CD4-positive, CD25-positive, alpha-beta regulatory T cell (primary cell): ENCODE data around the gene CLMP. TPM values are rescaled to one million over a fixed set of nuclear protein-coding genes. Genes with fewer than 3 reads are reported as not detected.

Experiments used
- ATAC-seq, 2 donors: fragments of 150-1000 bp; cut with Tn5 transposase; one replicate each; pipeline ENCODE4 v1.10.0; 2021; ENCODE audit warnings: low read depth in 2 of 2, moderate number of reproducible peaks in 2 of 2, moderate library complexity in 1 of 2
- DNase-seq, 3 donors: peaks; one replicate each; pipeline versions ENCODE4 v3.0.0 to v3.0.0-alpha.2; 2012 to 2022; ENCODE audit warnings: mixed read lengths in 1 of 3
- H3K27ac ChIP-seq: one replicate; pipeline ENCODE4 v1.7.0; 2013; ENCODE audit warnings: mild to moderate bottlenecking, low read length; ENCODE audit not compliant: insufficient read depth, poor library complexity, severe bottlenecking
- H3K27me3 ChIP-seq: one replicate; pipeline ENCODE4 v1.7.0; 2013; ENCODE audit warnings: low read length; ENCODE audit not compliant: control insufficient read depth, insufficient read depth
- H3K36me3 ChIP-seq: one replicate; pipeline ENCODE4 v1.7.0; 2013; ENCODE audit warnings: mild to moderate bottlenecking, low read length, moderate library complexity; ENCODE audit not compliant: control insufficient read depth, insufficient read depth
- H3K4me1 ChIP-seq: 2 replicates; pipeline ENCODE4 v1.7.0; 2013; ENCODE audit warnings: mild to moderate bottlenecking, low read length; ENCODE audit not compliant: insufficient read depth, control insufficient read depth, poor library complexity, severe bottlenecking
- H3K4me3 ChIP-seq: one replicate; pipeline ENCODE4 v1.7.0; 2013; ENCODE audit warnings: low read depth, mild to moderate bottlenecking, low read length, moderate library complexity
- H3K9me3 ChIP-seq, 2 experiments: 1 replicate in 1 of 2; 2 replicates in 1 of 2; pipeline ENCODE4 v1.7.0; 2013; ENCODE audit warnings: low read length in 2 of 2, mild to moderate bottlenecking in 1 of 2, moderate library complexity in 1 of 2; ENCODE audit not compliant: control insufficient read depth in 2 of 2
- H3K27ac Mint-ChIP-seq, 3 donors: one replicate each; pipeline ENCODE4 v1.8.0; 2020 to 2022; ENCODE audit warnings: mild to moderate bottlenecking in 3 of 3, mixed read lengths in 3 of 3, moderate library complexity in 2 of 3
- H3K27me3 Mint-ChIP-seq: one replicate; pipeline ENCODE4 v1.8.0; 2022; ENCODE audit warnings: mild to moderate bottlenecking, mixed read lengths
- H3K36me3 Mint-ChIP-seq: one replicate; pipeline ENCODE4 v1.8.0; 2020; ENCODE audit warnings: mixed read lengths
- H3K4me1 Mint-ChIP-seq, 4 donors: one replicate each; pipeline ENCODE4 v1.8.0; 2020 to 2022; ENCODE audit warnings: mixed read lengths in 4 of 4, mild to moderate bottlenecking in 1 of 4
- H3K4me3 Mint-ChIP-seq, 4 donors: one replicate each; pipeline ENCODE4 v1.8.0; 2020 to 2022; ENCODE audit warnings: mild to moderate bottlenecking in 4 of 4, mixed read lengths in 4 of 4, moderate library complexity in 3 of 4
- H3K9me3 Mint-ChIP-seq, 7 donors: one replicate each; pipeline ENCODE4 v1.8.0; 2020 to 2022; ENCODE audit warnings: mixed read lengths in 7 of 7, mild to moderate bottlenecking in 3 of 7, moderate library complexity in 2 of 7
- polyA plus RNA-seq, 4 donors: library from polyadenylated mRNA; unstranded; fragments of 300-500 nt; fragmentation: Illumina TruSeq; gene quantifications; one replicate each; pipeline ENCODE4 v1.2.3, GENCODE V29; 2021
- total RNA-seq: library from RNA; stranded (reverse); gene quantifications from one replicate; pipeline ENCODE4 v1.2.3, GENCODE V29; 2022

The CLMP gene
- total and polyA plus RNA-seq, 5 donors from 2014 or later: 0.05 to 0.23 (median 0.11) TPM

GRCh38 chr11:123235656-123236261, 40.7 kb upstream of the CLMP start:
- Histone ChIP-seq H3K27me3 (peaks cover 3% of the 10 kb centered on the region), H3K9me3 (no peaks in the 10 kb centered on the region), H3K4me3 (no peak overlapping the region), H3K27ac (no peak overlapping the region), H3K4me1 (peaks cover 9% of the 10 kb centered on the region), H3K36me3 (no peaks in the 10 kb centered on the region)
- Mint-ChIP-seq H3K9me3 (no peaks in the 10 kb centered on the region), H3K36me3 (no peaks in the 10 kb centered on the region), H3K27ac (no peak overlapping the region), H3K27me3 (peaks cover under 1% of the 10 kb centered on the region), H3K4me3 (no peak overlapping the region), H3K4me1 (peaks cover 11 to 20% (median 16%) of the 10 kb centered on the region in 4 donors)
- no peak for DNase-seq
- no peak for ATAC-seq

GRCh38 chr11:123235117-123235655, 40.1 kb upstream of the CLMP start:
- H3K27me3 ChIP-seq: peaks cover 3% of the 10 kb centered on the region
- H3K27ac ChIP-seq: no peak overlapping the region
- no peaks in the 10 kb centered on the region for H3K9me3 Mint-ChIP-seq
- ATAC-seq: no peak
- H3K27me3 Mint-ChIP-seq: peaks cover 6% of the 10 kb centered on the region
- no peaks in the 10 kb centered on the region for H3K36me3 ChIP-seq
- H3K27ac Mint-ChIP-seq: no peak overlapping the region
- H3K4me1 Mint-ChIP-seq: peaks cover 11 to 23% (median 17%) of the 10 kb centered on the region in 4 donors
- H3K4me3 Mint-ChIP-seq: no peak overlapping the region
- H3K36me3 Mint-ChIP-seq: no peaks in the 10 kb centered on the region
- H3K9me3 ChIP-seq: no peaks in the 10 kb centered on the region
- peaks cover 9% of the 10 kb centered on the region for H3K4me1 ChIP-seq
- H3K4me3 ChIP-seq: no peak overlapping the region
- peak in 2 of 3 donors; percentile 15 to 51 for DNase-seq

GRCh38 chr11:123233975-123234334, 38.9 kb upstream of the CLMP start:
- peak overlapping the region; percentile 17 for H3K4me3 ChIP-seq
- H3K9me3 ChIP-seq: no peaks in the 10 kb centered on the region

GRCh38 chr11:123233280-123233974, 38.4 kb upstream of the CLMP start:
- Mint-ChIP-seq H3K27me3 (peaks cover 12% of the 10 kb centered on the region), H3K4me1 (peaks cover 11 to 23% (median 17%) of the 10 kb centered on the region in 4 donors), H3K27ac (peak overlapping the region; percentile 77 to 90 (median 88)), H3K36me3 (no peaks in the 10 kb centered on the region), H3K9me3 (no peaks in the 10 kb centered on the region), H3K4me3 (peak overlapping the region in 3 of 4 donors; percentile 65 to 72 (median 71))
- DNase-seq (peak in 2 of 3 donors; percentile 9 to 82), ATAC-seq (peak; percentile 82 to 84)
- H3K4me3 ChIP-seq: peak overlapping the region; percentile 17
- peaks cover 5% of the 10 kb centered on the region for H3K27me3 ChIP-seq
- peaks cover 9% of the 10 kb centered on the region for H3K4me1 ChIP-seq
- no peak overlapping the region for H3K27ac ChIP-seq
- no peaks in the 10 kb centered on the region for H3K36me3 ChIP-seq
- no peaks in the 10 kb centered on the region for H3K9me3 ChIP-seq

More at GRCh38 chr11:123233975-123234334, 38.9 kb upstream of the CLMP start:
- Mint-ChIP-seq H3K36me3 (no peaks in the 10 kb centered on the region), H3K27me3 (peaks cover 12% of the 10 kb centered on the region), H3K4me3 (peak overlapping the region in 1 of 4 donors; percentile 38), H3K4me1 (peaks cover 11 to 23% (median 17%) of the 10 kb centered on the region in 4 donors), H3K9me3 (no peaks in the 10 kb centered on the region), H3K27ac (peak overlapping the region; percentile 77 to 90 (median 88))
- ATAC-seq (no peak), DNase-seq (peak in 1 of 3 donors; percentile 7)
- no peak overlapping the region for H3K27ac ChIP-seq
- peaks cover 4% of the 10 kb centered on the region for H3K27me3 ChIP-seq
- no peaks in the 10 kb centered on the region for H3K36me3 ChIP-seq
- H3K4me1 ChIP-seq: peaks cover 9% of the 10 kb centered on the region

DNA sequence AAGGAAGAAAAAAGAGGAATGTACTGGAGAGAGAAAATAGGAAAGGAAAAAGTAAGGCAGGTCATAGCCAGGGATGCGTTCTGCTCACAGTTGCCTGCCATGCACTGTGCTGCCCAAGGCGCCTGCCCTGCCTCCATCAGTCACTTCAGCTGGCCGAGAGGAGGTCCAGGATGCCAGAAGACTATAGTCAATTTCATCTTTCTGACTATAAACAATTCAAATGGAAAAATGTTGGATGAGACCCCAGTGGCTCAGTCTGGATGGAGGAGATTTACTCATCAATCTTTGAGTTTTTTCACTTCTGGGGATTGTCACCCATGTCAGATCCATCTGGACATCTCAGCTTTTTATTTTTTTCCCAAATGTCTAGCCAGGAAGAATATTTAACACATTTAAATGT, 36.7 kb upstream of the CLMP start:
- Mint-ChIP-seq H3K27me3 (peaks cover 21% of the 10 kb centered on the region), H3K9me3 (no peaks in the 10 kb centered on the region), H3K4me1 (peaks cover 11 to 20% (median 16%) of the 10 kb centered on the region in 4 donors), H3K36me3 (no peaks in the 10 kb centered on the region), H3K27ac (no peak overlapping the region), H3K4me3 (no peak overlapping the region)
- ATAC-seq (no peak), DNase-seq (no peak)
- Histone ChIP-seq H3K4me3 (no peak overlapping the region), H3K27ac (no peak overlapping the region), H3K36me3 (no peaks in the 10 kb centered on the region), H3K9me3 (no peaks in the 10 kb centered on the region), H3K27me3 (peaks cover 11% of the 10 kb centered on the region), H3K4me1 (peaks cover 9% of the 10 kb centered on the region)

GRCh38 chr11:123231256-123231655, 36.2 kb upstream of the CLMP start:
- Histone ChIP-seq H3K36me3 (no peaks in the 10 kb centered on the region), H3K27me3 (peaks cover 11% of the 10 kb centered on the region), H3K27ac (no peak overlapping the region), H3K4me1 (peaks cover 9% of the 10 kb centered on the region), H3K4me3 (no peak overlapping the region), H3K9me3 (no peaks in the 10 kb centered on the region)
- Mint-ChIP-seq H3K9me3 (no peaks in the 10 kb centered on the region), H3K4me1 (peaks cover 11 to 20% (median 16%) of the 10 kb centered on the region in 4 donors), H3K36me3 (no peaks in the 10 kb centered on the region), H3K4me3 (no peak overlapping the region), H3K27me3 (peaks cover 21% of the 10 kb centered on the region), H3K27ac (no peak overlapping the region)
- ATAC-seq: no peak
- DNase-seq: no peak

DNA sequence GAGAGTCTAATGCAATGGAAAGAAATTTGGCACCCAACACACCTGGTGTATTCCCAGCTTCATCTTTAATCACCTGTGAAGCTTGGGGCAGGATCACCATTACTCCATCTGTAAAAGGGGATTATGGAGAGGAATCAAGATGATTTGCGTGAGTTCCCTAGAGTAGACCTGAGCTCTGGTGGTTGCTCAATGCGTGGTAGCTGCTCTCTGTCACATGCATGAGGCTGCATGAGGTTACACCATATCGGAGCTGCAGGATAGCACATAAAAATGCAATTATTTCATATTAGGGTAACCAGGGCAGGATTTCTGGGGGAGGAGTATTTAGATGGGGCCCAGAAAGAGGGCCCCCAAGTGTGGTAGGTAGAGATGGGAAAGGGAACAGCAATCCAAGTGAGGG, 35.3 kb upstream of the CLMP start:
- Histone ChIP-seq H3K9me3 (no peaks in the 10 kb centered on the region), H3K27me3 (peaks cover 14% of the 10 kb centered on the region), H3K36me3 (no peaks in the 10 kb centered on the region), H3K4me1 (peaks cover 9% of the 10 kb centered on the region), H3K27ac (no peak overlapping the region), H3K4me3 (no peak overlapping the region)
- Mint-ChIP-seq H3K27ac (peak overlapping the region in 1 of 3 donors; percentile 13), H3K4me1 (peaks cover 11 to 20% (median 16%) of the 10 kb centered on the region in 4 donors), H3K27me3 (peaks cover 25% of the 10 kb centered on the region), H3K4me3 (no peak overlapping the region), H3K9me3 (no peaks in the 10 kb centered on the region), H3K36me3 (no peaks in the 10 kb centered on the region)
- no peak for ATAC-seq
- DNase-seq: no peak
